ENCODE measurements around the gene CEBPA.

Gene CEBPA

GRCh38 chr19:33256261-33256660, 46.1 kb downstream of the CEBPA start:
- no peak overlapping the region for H3K4me3 ChIP-seq (ENCODE audit: low read depth, low read length)
- H3K27me3 ChIP-seq, result no peaks in the 10 kb centered on the region
- H3K9me3 ChIP-seq, result no peaks in the 10 kb centered on the region
- no peaks in the 10 kb centered on the region for H3K36me3 ChIP-seq
- peak; percentile 17 for DNase-seq
- no peaks in the 10 kb centered on the region for H3K4me1 ChIP-seq
- TF ChIP-seq CTCF (IDR thresholded peaks at IDR 0.05; ENCODE audit: low read depth, low read length), result no peak

- Histone ChIP-seq H3K4me1 (no peaks in the 10 kb centered on the region), H3K9me3 (no peaks in the 10 kb centered on the region), H3K27me3 (no peaks in the 10 kb centered on the region), H3K4me3 (ENCODE audit: low read depth, low read length) (no peak overlapping the region), H3K36me3 (no peaks in the 10 kb centered on the region)
- no peak for TF ChIP-seq CTCF (IDR thresholded peaks at IDR 0.05; ENCODE audit: low read depth, low read length)
- DNase-seq, result no peak
These were observed 46.6 kb downstream of the CEBPA start for GRCh38 chr19:33255781-33256180.

GRCh38 chr19:33254245-33254824, 48.0 kb downstream of the CEBPA start:
- Histone ChIP-seq H3K9me3 (no peaks in the 10 kb centered on the region), H3K27me3 (no peaks in the 10 kb centered on the region), H3K4me3 (ENCODE audit: low read depth, low read length) (no peak overlapping the region), H3K36me3 (no peaks in the 10 kb centered on the region), H3K4me1 (no peaks in the 10 kb centered on the region)
- no peak for TF ChIP-seq CTCF (IDR thresholded peaks at IDR 0.05; ENCODE audit: low read depth, low read length)
- DNase-seq, result no peak

- H3K4me1 ChIP-seq, result no peaks in the 10 kb centered on the region
- no peaks in the 10 kb centered on the region for H3K36me3 ChIP-seq
- DNase-seq, result no peak
- H3K27me3 ChIP-seq, result no peaks in the 10 kb centered on the region
- TF ChIP-seq CTCF (IDR thresholded peaks at IDR 0.05; ENCODE audit: low read depth, low read length), result no peak
- no peak overlapping the region for H3K4me3 ChIP-seq (ENCODE audit: low read depth, low read length)
- no peaks in the 10 kb centered on the region for H3K9me3 ChIP-seq
These were observed 49.4 kb downstream of the CEBPA start for GRCh38 chr19:33252971-33253370.

- no peaks in the 10 kb centered on the region for H3K36me3 ChIP-seq
- no peak for DNase-seq
- no peaks in the 10 kb centered on the region for H3K9me3 ChIP-seq
- no peak for TF ChIP-seq CTCF (IDR thresholded peaks at IDR 0.05; ENCODE audit: low read depth, low read length)
- H3K4me3 ChIP-seq (ENCODE audit: low read depth, low read length), result no peak overlapping the region
- H3K27me3 ChIP-seq, result no peaks in the 10 kb centered on the region
- no peaks in the 10 kb centered on the region for H3K4me1 ChIP-seq
These were observed 49.8 kb downstream of the CEBPA start for GRCh38 chr19:33252418-33252962.

GRCh38 chr19:33251526-33252090, 50.7 kb downstream of the CEBPA start:
- Histone ChIP-seq H3K9me3 (no peaks in the 10 kb centered on the region), H3K36me3 (no peaks in the 10 kb centered on the region), H3K4me1 (no peaks in the 10 kb centered on the region), H3K4me3 (ENCODE audit: low read depth, low read length) (no peak overlapping the region), H3K27me3 (no peaks in the 10 kb centered on the region)
- TF ChIP-seq CTCF (IDR thresholded peaks at IDR 0.05; ENCODE audit: low read depth, low read length), result no peak
- peak; percentile 7 for DNase-seq

Data from BE2C (cell line).